IMR-90 (cell line): ENCODE measurements around the gene DDX53. TPM values are rescaled to one million over a fixed set of nuclear protein-coding genes. Genes with fewer than 3 reads are reported as not detected.

Experiments
- ATAC-seq: fragments of 200-7000 bp; cut with Tn5 transposase; 2 replicates; pipeline ENCODE4 v1.9.1; 2020; ENCODE audit warnings: low read depth, mild to moderate bottlenecking, moderate library complexity
- BruUV-seq: library from RNA; stranded (reverse); fragments of 400-500 nt; replicated peaks from 2 replicates; lab custom pipeline; 2021; lab: Mats Ljungman, UMichigan
- CTCF ChIA-PET: fragments of 300-600 bp; formaldehyde crosslinking; extraction: SDS; loops from one replicate; lab custom pipeline; 2021; ENCODE audit warnings: antibody characterized with exemption; lab: Yijun Ruan, JAX
- POLR2A ChIA-PET: fragments of 300-600 bp; sonication (Branson Sonifier 250); formaldehyde crosslinking; loops from one replicate; lab custom pipeline; 2022; ENCODE audit warnings: antibody characterized with exemption; ENCODE audit not compliant: unreplicated experiment; lab: Charles Lee
- DNase-seq: peaks from one replicate; pipeline ENCODE4 v3.0.0; 2013
- H2AFZ ChIP-seq: replicated peaks from 2 replicates; pipeline ENCODE3; 2013; ENCODE audit warnings: low read length, mild to moderate bottlenecking; ENCODE audit not compliant: poor library complexity
- H2AK5ac ChIP-seq: 2 replicates; pipeline ENCODE4 v1.6.1; 2013; ENCODE audit warnings: low read depth, low read length, inconsistent platforms
- H2AK9ac ChIP-seq: replicated peaks from 2 replicates; pipeline ENCODE3; 2013; ENCODE audit warnings: mild to moderate bottlenecking, low read depth, low read length, moderate library complexity; ENCODE audit not compliant: poor library complexity
- H2BK120ac ChIP-seq: 2 replicates; pipeline ENCODE4 v1.6.1; 2013; ENCODE audit warnings: low read depth, low read length, inconsistent platforms
- H2BK15ac ChIP-seq: 3 replicates; pipeline ENCODE4 v1.6.1; 2013; ENCODE audit warnings: low read depth, low read length, inconsistent platforms
- H2BK20ac ChIP-seq: 2 replicates; pipeline ENCODE4 v1.6.1; 2013; ENCODE audit warnings: low read depth, mild to moderate bottlenecking, inconsistent platforms, low read length, moderate library complexity
- H2BK5ac ChIP-seq: 2 replicates; pipeline ENCODE4 v1.6.1; 2013; ENCODE audit warnings: mild to moderate bottlenecking, low read depth, low read length, inconsistent platforms; ENCODE audit not compliant: poor library complexity, severe bottlenecking
- H3K14ac ChIP-seq: replicated peaks from 2 replicates; pipeline ENCODE4 v1.6.1; 2013; ENCODE audit warnings: low read depth, low read length, inconsistent platforms
- H3K18ac ChIP-seq: 2 replicates; pipeline ENCODE4 v1.6.1; 2013; ENCODE audit warnings: low read depth, low read length, control low read depth
- H3K23ac ChIP-seq: 2 replicates; pipeline ENCODE4 v1.6.1; 2013; ENCODE audit warnings: low read depth, low read length, inconsistent platforms
- H3K27ac ChIP-seq: 2 replicates; pipeline ENCODE4 v1.5.1; 2013; ENCODE audit warnings: mild to moderate bottlenecking, control low read depth, low read length; ENCODE audit not compliant: insufficient read depth
- H3K27me3 ChIP-seq: 2 replicates; pipeline ENCODE4 v1.6.1; 2013; ENCODE audit warnings: low read length; ENCODE audit not compliant: control insufficient read depth, insufficient read depth
- H3K36me3 ChIP-seq: 2 replicates; pipeline ENCODE4 v1.6.1; 2013; ENCODE audit warnings: low read length, mixed read lengths; ENCODE audit not compliant: control insufficient read depth, insufficient read depth
- H3K4ac ChIP-seq: 2 replicates; pipeline ENCODE4 v1.6.1; 2013; ENCODE audit warnings: low read depth, low read length, inconsistent platforms
- H3K4me1 ChIP-seq: 2 replicates; pipeline ENCODE4 v1.6.1; 2013; ENCODE audit warnings: low read length, mixed read lengths; ENCODE audit not compliant: control insufficient read depth, insufficient read depth
- H3K4me2 ChIP-seq: 2 replicates; pipeline ENCODE4 v1.6.1; 2013; ENCODE audit warnings: low read depth, mild to moderate bottlenecking, control low read depth, low read length, moderate library complexity
- H3K4me3 ChIP-seq: 2 replicates; pipeline ENCODE4 v1.5.1; 2013; ENCODE audit warnings: low read depth, mild to moderate bottlenecking, control low read depth, low read length, moderate library complexity; ENCODE audit not compliant: insufficient read depth
- H3K56ac ChIP-seq: 2 replicates; pipeline ENCODE4 v1.6.1; 2013; ENCODE audit warnings: low read length, inconsistent platforms; ENCODE audit not compliant: insufficient read depth; ENCODE audit errors: extremely low read depth
- H3K79me1 ChIP-seq, 2 experiments: 2 replicates each; pipeline ENCODE4 v1.6.1; 2013; ENCODE audit warnings: low read length in 2 of 2, inconsistent platforms in 1 of 2, low read depth in 1 of 2
- H3K9ac ChIP-seq: 2 replicates; pipeline ENCODE4 v1.6.1; 2013; ENCODE audit warnings: low read depth, low read length, control low read depth
- H3K9me1 ChIP-seq: 2 replicates; pipeline ENCODE4 v1.6.1; 2013; ENCODE audit warnings: low read length, inconsistent platforms; ENCODE audit not compliant: insufficient read depth
- H3K9me3 ChIP-seq: 2 replicates; pipeline ENCODE4 v1.6.1; 2013; ENCODE audit warnings: low read length; ENCODE audit not compliant: control insufficient read depth, insufficient read depth
- H4K20me1 ChIP-seq: 2 replicates; pipeline ENCODE4 v1.6.1; 2013; ENCODE audit warnings: low read length, inconsistent platforms; ENCODE audit not compliant: insufficient read depth
- H4K5ac ChIP-seq: 2 replicates; pipeline ENCODE4 v1.6.1; 2013; ENCODE audit warnings: mild to moderate bottlenecking, low read depth, low read length, control low read depth
- H4K8ac ChIP-seq, 2 experiments: 2 replicates each; pipeline ENCODE4 v1.6.1; 2013; ENCODE audit warnings: low read depth in 2 of 2, low read length in 2 of 2, control low read depth in 1 of 2, inconsistent platforms in 1 of 2
- H4K91ac ChIP-seq: 2 replicates; pipeline ENCODE4 v1.6.1; 2013; ENCODE audit warnings: low read depth, low read length, inconsistent platforms; ENCODE audit not compliant: insufficient read depth
- POLR2A ChIP-seq: IDR thresholded peaks from 2 replicates; pipeline ENCODE4 v1.6.1; 2012; ENCODE audit warnings: mild to moderate bottlenecking, low read depth, low read length
- RAD21 ChIP-seq: IDR thresholded peaks from 2 replicates; pipeline ENCODE4 v1.6.1; 2012; ENCODE audit warnings: low read length, improper control_type of control experiment
- RFX5 ChIP-seq: IDR thresholded peaks from 2 replicates; pipeline ENCODE4 v1.8.0; 2012; ENCODE audit warnings: low read depth, mild to moderate bottlenecking, low read length, moderate library complexity
- SMC3 ChIP-seq: fragments of 150-350 bp; IDR thresholded peaks from 2 replicates; pipeline ENCODE4 v1.6.1; 2016; ENCODE audit warnings: low read depth, mild to moderate bottlenecking, antibody characterized with exemption, low read length, moderate library complexity
- WGBS, 2 experiments: methylation state at CpG; one replicate each; pipeline versions ENCODE4 v1.1.5 to v1.1.7; 2013; ENCODE audit warnings: missing lambda C conversion rate in 2 of 2; ENCODE audit not compliant: insufficient read length in 1 of 2; ENCODE audit errors: extremely low coverage in 2 of 2; 5-methylcytosine and 5-hydroxymethylcytosine counted together
- dilution Hi-C: fragments of 300-500 bp; cut with HindIII; formaldehyde crosslinking; loops from one replicate; pipeline ENCODE4 v1.14.3; 2018; ENCODE audit warnings: low sequenced_read_pairs; ENCODE audit not compliant: unreplicated experiment
- in situ Hi-C: fragments of 300-500 bp; cut with MboI; formaldehyde crosslinking; loops from 3 replicates; pipeline ENCODE4 v1.14.3; 2019; ENCODE audit warnings: low sequenced_read_pairs, inconsistent platforms, mixed read lengths
- intact Hi-C: fragments of 100-400 bp; cut with micrococcal nuclease; formaldehyde crosslinking; loops from 2 replicates; pipeline ENCODE4 v1.10.0; 2022
- polyA plus RNA-seq, 3 experiments: library from polyadenylated mRNA; depleted of rRNA; stranded (reverse); fragments of >200 nt; gene quantifications; 2 replicates each; pipeline ENCODE4 v1.2.3, GENCODE V29; 2012; ENCODE audit warnings: low replicate concordance in 1 of 3
- total RNA-seq: library from RNA; depleted of rRNA; stranded (reverse); fragments of >200 nt; gene quantifications from 2 replicates; pipeline ENCODE4 v1.2.3, GENCODE V29; 2012
- TF ChIP-seq, protein P1 (sequence below): fragments of 150-350 bp; IDR thresholded peaks from 2 replicates; pipeline ENCODE4 v1.6.1; 2017; ENCODE audit warnings: mild to moderate bottlenecking, antibody characterized with exemption, low read length, low read depth

DDX53 gene
- total and polyA plus RNA-seq, 2 of the 4 experiments (the other 2 are of a cell fraction) = not detected

- Histone ChIP-seq H2BK20ac (no peak overlapping the region), H3K4me1 (no peaks in the 10 kb centered on the region), H3K36me3 (no peaks in the 10 kb centered on the region), H4K8ac (no peak overlapping the region), H3K9me1 (no peaks in the 10 kb centered on the region), H3K56ac (no peak overlapping the region), H3K18ac (no peak overlapping the region), H3K79me1 (no peaks in the 10 kb centered on the region), H3K27me3 (no peaks in the 10 kb centered on the region), H4K20me1 (no peaks in the 10 kb centered on the region), H3K4me2 (no peak overlapping the region), H4K91ac (no peak overlapping the region), H2AK9ac (no peak overlapping the region), H2AFZ (no peak overlapping the region), H3K23ac (no peak overlapping the region), H3K4me3 (no peak overlapping the region), H3K9ac (no peak overlapping the region), H2BK5ac (no peak overlapping the region), H4K5ac (no peak overlapping the region), H2AK5ac (no peak overlapping the region), H2BK120ac (no peak overlapping the region), H3K27ac (no peak overlapping the region), H3K9me3 (no peaks in the 10 kb centered on the region), H2BK15ac (no peak overlapping the region), H3K4ac (no peak overlapping the region), H3K14ac (no peak overlapping the region)
- intact Hi-C loops = no loop called here
- in situ Hi-C loops = no loop called here
- CTCF ChIA-PET = no interaction called here
- ATAC-seq (no peak), DNase-seq (no peak)
- dilution Hi-C loops = no loop called here
- no TSS peak for BruUV-seq
- POLR2A ChIA-PET = no interaction called here
- WGBS, 2 experiments = no CpG with 5 or more reads among the region's 2 CpGs
- TF ChIP-seq RAD21 = no peak
- no peak for TF ChIP-seq RFX5
- no peak for TF ChIP-seq SMC3
- TF ChIP-seq POLR2A = no peak
- TF ChIP-seq, protein P1, sequence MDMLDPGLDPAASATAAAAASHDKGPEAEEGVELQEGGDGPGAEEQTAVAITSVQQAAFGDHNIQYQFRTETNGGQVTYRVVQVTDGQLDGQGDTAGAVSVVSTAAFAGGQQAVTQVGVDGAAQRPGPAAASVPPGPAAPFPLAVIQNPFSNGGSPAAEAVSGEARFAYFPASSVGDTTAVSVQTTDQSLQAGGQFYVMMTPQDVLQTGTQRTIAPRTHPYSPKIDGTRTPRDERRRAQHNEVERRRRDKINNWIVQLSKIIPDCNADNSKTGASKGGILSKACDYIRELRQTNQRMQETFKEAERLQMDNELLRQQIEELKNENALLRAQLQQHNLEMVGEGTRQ = no peak
Observed at GRCh38 chrX:23046443-23046842, 46.7 kb downstream of the DDX53 start.
